Sigmoid colon (tissue), 4 donors: ENCODE measurements around the gene GREB1.

Source experiments
- EP300 ChIP-seq, 4 donors: sonication (generic); formaldehyde crosslinking; IDR thresholded peaks; one replicate each; pipeline ENCODE4 v1.6.1; 2017; ENCODE audit warnings: antibody characterized with exemption in 4 of 4
- POLR2A ChIP-seq, 2 donors: fragments of 450-650 bp; IDR thresholded peaks; one replicate each; pipeline ENCODE4 v1.6.1; 2016; ENCODE audit warnings: antibody characterized with exemption in 2 of 2, mild to moderate bottlenecking in 2 of 2, moderate library complexity in 2 of 2
- POLR2AphosphoS5 ChIP-seq, 4 donors: sonication (generic); formaldehyde crosslinking; IDR thresholded peaks; one replicate each; pipeline ENCODE4 v1.6.1; 2017; ENCODE audit warnings: antibody characterized with exemption in 4 of 4
- TF ChIP-seq, protein P1 (sequence below), 4 experiments: fragments of 450-650 bp in 3 of 4; fragments of 200-600 bp in 1 of 4; IDR thresholded peaks; one replicate each; pipeline ENCODE4 v1.5.1; 2016 to 2019; ENCODE audit warnings: antibody characterized with exemption in 4 of 4, mild to moderate bottlenecking in 3 of 4, moderate library complexity in 2 of 4

- TF ChIP-seq, protein P1, sequence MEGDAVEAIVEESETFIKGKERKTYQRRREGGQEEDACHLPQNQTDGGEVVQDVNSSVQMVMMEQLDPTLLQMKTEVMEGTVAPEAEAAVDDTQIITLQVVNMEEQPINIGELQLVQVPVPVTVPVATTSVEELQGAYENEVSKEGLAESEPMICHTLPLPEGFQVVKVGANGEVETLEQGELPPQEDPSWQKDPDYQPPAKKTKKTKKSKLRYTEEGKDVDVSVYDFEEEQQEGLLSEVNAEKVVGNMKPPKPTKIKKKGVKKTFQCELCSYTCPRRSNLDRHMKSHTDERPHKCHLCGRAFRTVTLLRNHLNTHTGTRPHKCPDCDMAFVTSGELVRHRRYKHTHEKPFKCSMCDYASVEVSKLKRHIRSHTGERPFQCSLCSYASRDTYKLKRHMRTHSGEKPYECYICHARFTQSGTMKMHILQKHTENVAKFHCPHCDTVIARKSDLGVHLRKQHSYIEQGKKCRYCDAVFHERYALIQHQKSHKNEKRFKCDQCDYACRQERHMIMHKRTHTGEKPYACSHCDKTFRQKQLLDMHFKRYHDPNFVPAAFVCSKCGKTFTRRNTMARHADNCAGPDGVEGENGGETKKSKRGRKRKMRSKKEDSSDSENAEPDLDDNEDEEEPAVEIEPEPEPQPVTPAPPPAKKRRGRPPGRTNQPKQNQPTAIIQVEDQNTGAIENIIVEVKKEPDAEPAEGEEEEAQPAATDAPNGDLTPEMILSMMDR (IDR thresholded peaks at IDR 0.05) = no peak
- no peak for TF ChIP-seq POLR2A (IDR thresholded peaks at IDR 0.05)
- no peak for TF ChIP-seq EP300 (IDR thresholded peaks at IDR 0.05)
- no peak for TF ChIP-seq POLR2AphosphoS5 (IDR thresholded peaks at IDR 0.05)
These were observed 122.4 kb downstream of the GREB1 start for GRCh38 chr2:11656252-11656651.
